Suprapubic skin (tissue), 4 donors: ENCODE measurements around the gene CCDC68.

Experiments used
- CTCF ChIP-seq, 2 donors: fragments of 200-600 bp in 1 of 2; fragments of 450-650 bp in 1 of 2; sonication (generic) in 1 of 2; IDR thresholded peaks; one replicate each; pipeline ENCODE4 v1.5.1; 2016 to 2019; ENCODE audit warnings: antibody characterized with exemption in 2 of 2, mild to moderate bottlenecking in 1 of 2, moderate library complexity in 1 of 2
- EP300 ChIP-seq: sonication (generic); formaldehyde crosslinking; IDR thresholded peaks from one replicate; pipeline ENCODE4 v1.6.1; 2017; ENCODE audit warnings: antibody characterized with exemption
- POLR2A ChIP-seq, 2 donors: fragments of 450-650 bp; IDR thresholded peaks; one replicate each; pipeline ENCODE4 v1.6.1; 2017; ENCODE audit warnings: antibody characterized with exemption in 2 of 2, mild to moderate bottlenecking in 2 of 2, moderate library complexity in 2 of 2
- POLR2AphosphoS5 ChIP-seq, 3 donors: sonication (generic); formaldehyde crosslinking; IDR thresholded peaks; one replicate each; pipeline ENCODE4 v1.6.1; 2017; ENCODE audit warnings: antibody characterized with exemption in 3 of 3

GRCh38 chr18:54916507-54916906, 42.8 kb downstream of the CCDC68 start:
- TF ChIP-seq CTCF (IDR thresholded peaks at IDR 0.05) (no peak), POLR2A (IDR thresholded peaks at IDR 0.05) (no peak), POLR2AphosphoS5 (IDR thresholded peaks at IDR 0.05) (no peak), EP300 (no peak)
